NCI-H1048 (cell line): ENCODE measurements around the gene MRC1.

Source experiments
- DNase-seq: peaks from one replicate; lab custom pipeline; 2025; lab: John Stamatoyannopoulos, UW

The MRC1 gene

GRCh38 chr10:17847585-17848296 is 38.6 kb downstream of the MRC1 start:
- DNase-seq = no peak

- DNase-seq = no peak
These were observed 39.5 kb downstream of the MRC1 start for GRCh38 chr10:17848646-17849045.

- DNase-seq = no peak
These were observed 41.4 kb downstream of the MRC1 start for GRCh38 chr10:17850501-17850900.

- DNase-seq = no peak
These were observed 42.5 kb downstream of the MRC1 start for GRCh38 chr10:17851611-17852010.

- no peak for DNase-seq
These were observed 45.0 kb downstream of the MRC1 start for GRCh38 chr10:17854044-17854652.

- DNase-seq = no peak
These were observed 47.9 kb downstream of the MRC1 start for GRCh38 chr10:17857040-17857439.

- no peak for DNase-seq
These were observed 50.5 kb downstream of the MRC1 start for GRCh38 chr10:17859492-17860156.

- no peak for DNase-seq
These were observed 52.6 kb downstream of the MRC1 start for GRCh38 chr10:17861760-17862159.

GRCh38 chr10:17865351-17865750 is 56.2 kb downstream of the MRC1 start:
- no peak for DNase-seq

GRCh38 chr10:17866346-17866745 is 57.2 kb downstream of the MRC1 start:
- no peak for DNase-seq

GRCh38 chr10:17867056-17867455 is 57.9 kb downstream of the MRC1 start:
- DNase-seq = no peak

- no peak for DNase-seq
These were observed 61.9 kb downstream of the MRC1 start for GRCh38 chr10:17871036-17871435.

- DNase-seq = no peak
These were observed 63.3 kb downstream of the MRC1 start for GRCh38 chr10:17872191-17873091.

GRCh38 chr10:17873946-17874345 is 64.8 kb downstream of the MRC1 start:
- no peak for DNase-seq

GRCh38 chr10:17877121-17877520 is 68.0 kb downstream of the MRC1 start:
- no peak for DNase-seq

GRCh38 chr10:17878896-17879295 is 69.7 kb downstream of the MRC1 start:
- DNase-seq = no peak

- DNase-seq = no peak
These were observed 71.5 kb downstream of the MRC1 start for GRCh38 chr10:17880601-17881000.

GRCh38 chr10:17882557-17882956 is 73.4 kb downstream of the MRC1 start:
- DNase-seq = no peak

GRCh38 chr10:17883621-17884020 is 74.5 kb downstream of the MRC1 start:
- DNase-seq = no peak

GRCh38 chr10:17888189-17888588 is 79.0 kb downstream of the MRC1 start:
- DNase-seq = no peak

- DNase-seq = no peak
These were observed 82.3 kb downstream of the MRC1 start for GRCh38 chr10:17891435-17891834.

- no peak for DNase-seq
These were observed 95.4 kb downstream of the MRC1 start for GRCh38 chr10:17904564-17904963.
